Measurements from ENCODE around the gene NBAS. TPM values are rescaled to one million over a fixed set of nuclear protein-coding genes. Genes with fewer than 3 reads are reported as not detected.

NBAS gene
- total RNA-seq, 2 experiments from 2014 or later = 32.9 to 34.0 TPM

DNA sequence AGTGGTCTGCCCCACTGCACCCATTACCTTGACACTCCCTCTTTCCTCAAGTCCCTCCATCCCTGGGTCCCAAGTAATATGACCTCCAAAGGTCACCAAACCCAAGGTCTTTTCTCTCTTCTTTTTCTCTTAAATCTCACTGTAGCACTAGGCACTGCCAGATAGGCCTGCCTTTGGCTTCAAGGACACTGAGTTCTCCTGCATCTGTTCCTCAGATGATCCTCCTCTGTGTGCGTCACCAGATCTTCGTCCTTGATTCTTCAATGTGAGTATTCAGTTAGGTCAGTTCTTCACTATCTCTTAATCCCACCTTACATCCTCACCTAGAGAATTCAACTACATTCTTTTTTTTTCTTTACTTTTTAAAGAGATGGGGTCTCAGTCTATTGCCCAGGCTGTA is 249.2 kb downstream of the NBAS start:
- peak overlapping the region; percentile 24 for H3K4me3 Mint-ChIP-seq
- peaks cover 3% of the 10 kb centered on the region for H3K9me3 Mint-ChIP-seq (ENCODE audit: low read depth)
- H3K27ac Mint-ChIP-seq = peak overlapping the region; percentile 87
- peaks cover 73% of the 10 kb centered on the region for H3K4me1 Mint-ChIP-seq
- DNase-seq (no peak), ATAC-seq (no peak)
- CTCF ChIA-PET = no interaction called here
- no peaks in the 10 kb centered on the region for H3K27me3 Mint-ChIP-seq
- H3K36me3 Mint-ChIP-seq = peaks cover 58% of the 10 kb centered on the region

DNA sequence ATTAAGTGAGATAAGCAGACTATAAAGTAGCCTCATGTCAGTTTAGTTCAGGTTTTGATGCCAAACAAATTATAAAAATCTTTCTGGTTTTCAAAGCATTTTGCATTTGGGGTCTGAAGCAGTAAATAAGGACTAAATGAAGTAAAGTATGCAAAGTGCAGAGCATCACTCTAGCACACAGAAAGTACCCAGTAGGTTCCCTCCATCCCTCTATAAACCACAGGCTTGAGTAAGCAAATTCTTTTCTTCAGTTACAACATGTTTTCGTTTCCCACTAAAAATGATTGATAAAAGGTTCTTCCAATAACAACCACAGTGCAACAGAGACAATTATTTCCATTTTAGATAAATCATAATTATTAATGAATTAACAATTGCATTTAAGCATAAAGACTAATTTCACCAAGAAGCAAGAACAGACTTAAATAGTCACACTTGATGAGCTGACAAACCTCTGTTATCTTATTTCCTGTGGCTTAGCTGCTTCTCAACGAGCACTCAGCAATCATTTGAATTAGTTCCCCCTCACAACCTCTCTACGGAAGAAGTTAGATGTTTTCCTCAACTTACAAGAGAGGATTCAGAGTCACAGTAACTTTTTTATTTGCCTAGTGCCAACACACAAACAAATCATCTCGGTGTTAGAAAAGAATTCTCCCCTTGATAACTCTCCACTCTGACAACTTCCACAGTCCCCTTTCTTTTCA is 249.8 kb downstream of the NBAS start:
- H3K27ac Mint-ChIP-seq = peak overlapping the region; percentile 87
- peaks cover 67% of the 10 kb centered on the region for H3K4me1 Mint-ChIP-seq
- H3K27me3 Mint-ChIP-seq = no peaks in the 10 kb centered on the region
- H3K4me3 Mint-ChIP-seq = peak overlapping the region; percentile 24
- CTCF ChIA-PET = no interaction called here
- peaks cover 56% of the 10 kb centered on the region for H3K36me3 Mint-ChIP-seq
- DNase-seq (no peak), ATAC-seq (peak; percentile 56)
- H3K9me3 Mint-ChIP-seq (ENCODE audit: low read depth) = peaks cover 2% of the 10 kb centered on the region

GRCh38 chr2:15307526-15307925 is 253.6 kb downstream of the NBAS start:
- ATAC-seq (no peak), DNase-seq (no peak)
- no peak overlapping the region for H3K27ac Mint-ChIP-seq
- peaks cover 39% of the 10 kb centered on the region for H3K4me1 Mint-ChIP-seq
- no peaks in the 10 kb centered on the region for H3K27me3 Mint-ChIP-seq
- peaks cover 55% of the 10 kb centered on the region for H3K36me3 Mint-ChIP-seq
- peaks cover 6% of the 10 kb centered on the region for H3K9me3 Mint-ChIP-seq (ENCODE audit: low read depth)
- CTCF ChIA-PET = no interaction called here
- no peak overlapping the region for H3K4me3 Mint-ChIP-seq

DNA sequence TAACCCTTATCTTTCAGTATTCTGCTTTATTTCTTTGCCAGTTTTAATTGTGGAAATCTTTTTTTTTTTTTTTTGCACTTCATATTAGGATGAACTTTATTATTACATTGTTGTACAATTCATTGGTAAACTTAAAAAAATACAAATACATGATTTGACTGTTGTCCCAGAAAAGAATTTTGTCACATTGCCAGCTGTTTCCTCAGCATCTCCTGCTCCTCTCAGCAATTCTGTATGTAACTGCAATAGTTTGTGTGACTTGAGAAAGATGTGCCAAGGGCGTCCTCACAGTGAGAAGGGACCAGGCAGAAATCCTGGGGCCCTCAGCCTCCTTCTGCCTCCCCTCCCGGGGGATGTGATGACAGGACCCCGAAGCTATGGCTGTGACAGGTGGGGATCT is 254.4 kb downstream of the NBAS start:
- DNase-seq (no peak), ATAC-seq (no peak)
- CTCF ChIA-PET = interaction anchor here (0.7 kb wide), 2 partner anchors 10 to 661 kb away, joined by 3 to 4 read pairs; no protein-coding TSS in a partner anchor
- Mint-ChIP-seq H3K27me3 (no peaks in the 10 kb centered on the region), H3K36me3 (peaks cover 59% of the 10 kb centered on the region), H3K9me3 (ENCODE audit: low read depth) (peaks cover 6% of the 10 kb centered on the region), H3K27ac (no peak overlapping the region), H3K4me1 (peaks cover 34% of the 10 kb centered on the region), H3K4me3 (no peak overlapping the region)

DNA sequence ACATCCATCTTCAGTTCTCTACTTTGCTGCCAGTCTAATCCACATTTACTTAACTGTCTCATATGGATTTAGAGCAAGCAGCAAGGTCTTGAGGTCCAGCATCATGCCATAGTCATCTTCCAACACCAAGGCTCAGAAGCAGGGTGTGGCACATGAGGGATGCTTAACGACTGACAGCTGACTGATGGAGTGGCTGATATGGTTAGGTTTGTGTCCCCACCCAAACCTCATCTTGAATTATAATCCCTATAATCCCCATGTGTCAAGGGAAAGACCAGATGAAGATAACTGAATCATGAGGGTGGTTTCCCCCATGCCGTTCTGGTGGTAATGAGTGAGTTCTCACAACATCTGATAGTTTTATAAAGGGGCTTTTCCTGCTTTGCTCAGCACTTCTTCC is 257.3 kb downstream of the NBAS start:
- DNase-seq = no peak
- Mint-ChIP-seq H3K9me3 (ENCODE audit: low read depth) (peaks cover 6% of the 10 kb centered on the region), H3K27ac (no peak overlapping the region), H3K36me3 (peaks cover 51% of the 10 kb centered on the region), H3K27me3 (no peaks in the 10 kb centered on the region), H3K4me3 (no peak overlapping the region), H3K4me1 (peaks cover 27% of the 10 kb centered on the region)
- CTCF ChIA-PET = no interaction called here
- no peak for ATAC-seq

- Mint-ChIP-seq H3K27me3 (no peaks in the 10 kb centered on the region), H3K36me3 (peaks cover 56% of the 10 kb centered on the region), H3K27ac (no peak overlapping the region), H3K9me3 (ENCODE audit: low read depth) (peaks cover 6% of the 10 kb centered on the region), H3K4me1 (peaks cover 27% of the 10 kb centered on the region), H3K4me3 (no peak overlapping the region)
- ATAC-seq (no peak), DNase-seq (no peak)
- CTCF ChIA-PET = no interaction called here
Measured at GRCh38 chr2:15302154-15302553, 259.0 kb downstream of the NBAS start.

DNA sequence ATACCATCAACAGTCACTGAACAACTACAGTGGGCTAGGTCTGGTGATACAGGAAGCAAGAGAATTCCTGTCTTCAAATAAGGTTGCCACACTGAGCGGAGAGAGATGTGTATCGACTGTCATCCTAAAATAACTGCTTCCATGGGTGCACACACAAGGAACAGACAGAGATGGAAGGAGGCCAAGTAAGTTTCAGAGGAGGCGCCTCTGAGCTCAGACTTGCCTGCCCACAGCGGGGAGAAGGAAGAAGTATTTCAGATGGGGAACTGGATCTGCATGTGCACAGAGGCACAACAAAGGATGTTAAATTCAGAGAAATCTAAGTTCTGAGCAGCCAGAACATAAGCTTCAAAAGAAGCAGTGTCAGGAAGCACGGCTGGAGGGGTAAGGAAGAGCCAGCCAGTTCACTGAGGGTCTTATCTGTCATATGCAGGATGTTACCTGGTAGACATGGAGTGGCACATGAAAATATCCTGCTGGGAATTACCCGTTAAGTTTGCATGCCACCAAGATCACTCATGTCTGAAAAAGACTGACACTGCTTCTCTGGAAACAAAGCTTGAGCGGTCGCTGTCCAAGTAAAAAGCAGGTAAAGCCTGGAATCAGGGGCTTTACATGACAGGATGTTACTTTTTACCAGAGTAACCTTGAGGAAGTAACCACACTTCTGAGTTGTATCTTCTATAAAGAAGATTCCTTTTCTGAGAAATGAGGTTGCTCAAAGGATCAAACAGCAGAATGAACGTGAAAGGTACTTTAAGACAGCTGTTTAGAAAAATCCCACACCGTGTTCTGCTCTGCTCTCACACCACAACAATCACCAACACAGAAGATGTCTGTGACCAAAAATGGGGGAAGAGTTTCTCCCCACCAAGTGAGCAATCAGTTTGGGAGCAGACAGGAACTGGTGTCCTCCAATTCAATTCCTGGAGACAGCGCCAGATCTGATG is 260.2 kb downstream of the NBAS start:
- no peak for DNase-seq
- H3K9me3 Mint-ChIP-seq (ENCODE audit: low read depth) = peaks cover 6% of the 10 kb centered on the region
- H3K36me3 Mint-ChIP-seq = peaks cover 49% of the 10 kb centered on the region
- peak overlapping the region; percentile 48 for H3K27ac Mint-ChIP-seq
- no peak overlapping the region for H3K4me3 Mint-ChIP-seq
- no peaks in the 10 kb centered on the region for H3K27me3 Mint-ChIP-seq
- H3K4me1 Mint-ChIP-seq = peaks cover 27% of the 10 kb centered on the region
- CTCF ChIA-PET = no interaction called here
- ATAC-seq = no peak

DNA sequence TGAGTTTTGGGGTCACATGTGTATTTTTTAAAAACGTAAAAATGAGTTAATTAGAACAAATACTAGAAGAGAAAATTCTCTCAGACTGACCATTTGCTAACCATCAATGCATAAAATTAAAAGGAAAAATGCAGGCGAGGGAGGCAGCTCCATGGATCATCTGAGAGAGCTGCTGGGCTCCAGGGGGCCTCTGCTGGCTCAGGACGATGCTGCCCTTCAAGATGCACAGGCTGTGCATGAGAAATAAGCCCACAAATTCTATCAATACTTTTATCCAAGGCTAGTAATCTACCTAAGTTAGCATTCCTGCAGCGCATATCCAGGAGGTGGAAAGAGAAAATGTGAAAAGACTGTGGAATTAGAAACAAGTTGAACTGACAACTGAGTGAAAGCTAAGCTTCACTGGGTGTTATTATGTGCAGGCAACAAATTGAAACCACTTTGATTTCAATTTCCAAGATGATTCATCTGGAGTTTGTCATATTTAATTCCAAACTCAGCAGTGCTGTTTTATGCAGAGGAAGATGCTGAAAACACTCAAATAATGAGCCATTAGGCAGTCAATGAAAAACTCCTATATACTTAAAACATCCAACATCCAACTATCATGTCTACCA is 261.1 kb downstream of the NBAS start:
- DNase-seq = no peak
- H3K4me3 Mint-ChIP-seq = no peak overlapping the region
- CTCF ChIA-PET = no interaction called here
- no peak for ATAC-seq
- H3K9me3 Mint-ChIP-seq (ENCODE audit: low read depth) = peaks cover 4% of the 10 kb centered on the region
- H3K36me3 Mint-ChIP-seq = peaks cover 42% of the 10 kb centered on the region
- H3K27me3 Mint-ChIP-seq = no peaks in the 10 kb centered on the region
- no peak overlapping the region for H3K27ac Mint-ChIP-seq
- H3K4me1 Mint-ChIP-seq = peaks cover 27% of the 10 kb centered on the region

DNA sequence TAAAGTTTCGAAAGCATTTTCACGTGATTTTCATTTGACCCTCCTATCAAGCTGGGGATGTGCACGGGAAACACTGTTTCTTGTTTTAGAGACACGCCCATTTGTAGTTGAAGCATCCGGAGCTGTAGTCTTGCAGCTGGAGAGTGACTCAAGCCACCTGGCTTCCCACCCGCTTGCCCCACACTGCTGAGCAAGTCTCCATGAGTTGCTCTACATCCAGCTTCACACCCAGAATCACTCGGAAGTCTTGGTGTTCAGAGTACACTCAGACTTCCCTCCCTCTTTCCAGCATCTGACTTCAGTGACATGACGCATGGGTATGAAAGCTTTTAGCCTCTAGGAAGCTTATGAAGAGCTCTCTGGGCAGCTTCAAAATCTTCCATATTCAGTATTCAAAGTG is 262.4 kb downstream of the NBAS start:
- Mint-ChIP-seq H3K36me3 (peaks cover 32% of the 10 kb centered on the region), H3K4me1 (peaks cover 22% of the 10 kb centered on the region), H3K4me3 (no peak overlapping the region), H3K27ac (no peak overlapping the region), H3K9me3 (ENCODE audit: low read depth) (no peaks in the 10 kb centered on the region), H3K27me3 (no peaks in the 10 kb centered on the region)
- ATAC-seq = no peak
- DNase-seq = no peak
- CTCF ChIA-PET = interaction anchor here (1.2 kb wide), 1 partner anchor 27 kb away, joined by 3 read pairs; no protein-coding TSS in a partner anchor

- Mint-ChIP-seq H3K36me3 (peaks cover 14% of the 10 kb centered on the region), H3K9me3 (ENCODE audit: low read depth) (no peaks in the 10 kb centered on the region), H3K27ac (no peak overlapping the region), H3K4me3 (no peak overlapping the region), H3K27me3 (no peaks in the 10 kb centered on the region), H3K4me1 (no peaks in the 10 kb centered on the region)
- no peak for ATAC-seq
- CTCF ChIA-PET = no interaction called here
- no peak for DNase-seq
Measured at GRCh38 chr2:15293262-15293937, 267.7 kb downstream of the NBAS start.

- no peaks in the 10 kb centered on the region for H3K27me3 Mint-ChIP-seq
- H3K4me1 Mint-ChIP-seq = no peaks in the 10 kb centered on the region
- H3K36me3 Mint-ChIP-seq = peaks cover 31% of the 10 kb centered on the region
- no peaks in the 10 kb centered on the region for H3K9me3 Mint-ChIP-seq (ENCODE audit: low read depth)
- CTCF ChIA-PET = no interaction called here
- no peak overlapping the region for H3K4me3 Mint-ChIP-seq
- DNase-seq (no peak), ATAC-seq (no peak)
- no peak overlapping the region for H3K27ac Mint-ChIP-seq
Measured at GRCh38 chr2:15287447-15288184, 273.5 kb downstream of the NBAS start.

DNA sequence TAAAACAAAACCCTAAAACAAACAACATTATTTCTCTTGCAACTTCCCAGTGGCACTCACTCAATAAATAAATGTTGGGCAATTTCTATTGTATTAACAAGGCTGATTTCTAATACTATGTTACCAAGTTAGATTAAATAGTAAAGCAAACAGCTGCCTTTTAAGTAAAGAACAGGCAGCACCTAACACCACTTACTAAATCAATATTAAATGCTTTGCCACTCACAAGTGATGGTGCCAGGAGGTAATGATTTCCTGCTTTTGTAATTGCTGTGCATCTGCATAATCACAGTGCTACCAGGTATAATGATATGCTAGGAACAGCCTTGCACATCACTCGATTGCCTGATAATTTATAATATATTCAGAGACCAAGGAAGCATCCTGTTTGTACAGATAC is 276.5 kb downstream of the NBAS start:
- H3K27ac Mint-ChIP-seq = no peak overlapping the region
- DNase-seq (no peak), ATAC-seq (no peak)
- H3K4me3 Mint-ChIP-seq = no peak overlapping the region
- H3K4me1 Mint-ChIP-seq = no peaks in the 10 kb centered on the region
- no peaks in the 10 kb centered on the region for H3K27me3 Mint-ChIP-seq
- H3K36me3 Mint-ChIP-seq = peaks cover 28% of the 10 kb centered on the region
- CTCF ChIA-PET = no interaction called here
- no peaks in the 10 kb centered on the region for H3K9me3 Mint-ChIP-seq (ENCODE audit: low read depth)

GRCh38 chr2:15281681-15282080 is 279.5 kb downstream of the NBAS start:
- ATAC-seq (no peak), DNase-seq (no peak)
- no peaks in the 10 kb centered on the region for H3K9me3 Mint-ChIP-seq (ENCODE audit: low read depth)
- CTCF ChIA-PET = no interaction called here
- no peaks in the 10 kb centered on the region for H3K27me3 Mint-ChIP-seq
- no peak overlapping the region for H3K27ac Mint-ChIP-seq
- peaks cover 33% of the 10 kb centered on the region for H3K36me3 Mint-ChIP-seq
- no peak overlapping the region for H3K4me3 Mint-ChIP-seq
- H3K4me1 Mint-ChIP-seq = no peaks in the 10 kb centered on the region

Measured in activated CD8-positive, alpha-beta memory T cell treated with anti-CD3 and anti-CD28 coated beads, Interleukin-2, amount 10 ng/mL, durations not matched to agents 7 days and 5 days (primary cell).